DND-41 (cell line): ENCODE data around the gene RPAIN.

ENCODE experiments used
- ATAC-seq: fragments of 200-7000 bp; cut with Tn5 transposase; 3 replicates; pipeline ENCODE4 v1.9.1; 2021; ENCODE audit warnings: low read depth; ENCODE audit not compliant: insufficient read depth
- DNase-seq: peaks from one replicate; pipeline ENCODE4 v3.0.0-alpha.2; 2020
- H2AFZ ChIP-seq: 2 replicates; pipeline ENCODE4 v1.6.0; 2012; ENCODE audit warnings: low read depth, low read length
- H3K27ac ChIP-seq: 2 replicates; pipeline ENCODE4 v1.5.1; 2012; ENCODE audit warnings: low read length, inconsistent platforms
- H3K27me3 ChIP-seq: fragments of 200-600 bp; sonication (generic); 2 replicates; pipeline ENCODE4 v1.6.0; 2012; ENCODE audit warnings: low read length, mild to moderate bottlenecking, inconsistent platforms; ENCODE audit not compliant: insufficient read depth, poor library complexity
- H3K36me3 ChIP-seq: 2 replicates; pipeline ENCODE4 v1.5.1; 2012; ENCODE audit warnings: low read length, inconsistent platforms; ENCODE audit not compliant: insufficient read depth
- H3K4me1 ChIP-seq: 2 replicates; pipeline ENCODE4 v1.5.1; 2012; ENCODE audit warnings: mild to moderate bottlenecking, low read length; ENCODE audit not compliant: insufficient read depth
- H3K4me2 ChIP-seq: 2 replicates; pipeline ENCODE4 v1.6.0; 2012; ENCODE audit warnings: mild to moderate bottlenecking, moderate library complexity, low read length, inconsistent platforms; ENCODE audit not compliant: insufficient read depth
- H3K4me3 ChIP-seq, 2 experiments: fragments of 200-600 bp in 1 of 2; shearing (Covaris generic) in 1 of 2; 2 replicates each; pipeline ENCODE4 v1.5.1; 2012 to 2016; ENCODE audit warnings: inconsistent platforms in 2 of 2, low read length in 2 of 2, mild to moderate bottlenecking in 2 of 2, low read depth in 1 of 2, moderate library complexity in 1 of 2
- H3K79me2 ChIP-seq: 2 replicates; pipeline ENCODE4 v1.6.0; 2012; ENCODE audit warnings: low read length, inconsistent platforms; ENCODE audit not compliant: insufficient read depth
- H3K9ac ChIP-seq: 2 replicates; pipeline ENCODE4 v1.6.0; 2012; ENCODE audit warnings: low read depth, mild to moderate bottlenecking, inconsistent platforms, low read length, moderate library complexity
- H3K9me3 ChIP-seq: 2 replicates; pipeline ENCODE4 v1.5.1; 2012; ENCODE audit warnings: low read length, moderate library complexity, mild to moderate bottlenecking, inconsistent platforms; ENCODE audit not compliant: insufficient read depth, severe bottlenecking
- H4K20me1 ChIP-seq: 2 replicates; pipeline ENCODE4 v1.6.0; 2012; ENCODE audit warnings: low read length; ENCODE audit not compliant: insufficient read depth
- EZH2 ChIP-seq: IDR thresholded peaks from 3 replicates; pipeline ENCODE4 v1.6.1; 2012; ENCODE audit warnings: borderline replicate concordance, low read depth, mild to moderate bottlenecking, moderate library complexity, low read length, inconsistent platforms; ENCODE audit not compliant: severe bottlenecking
- TF ChIP-seq, protein P1 (sequence below): IDR thresholded peaks from 2 replicates; pipeline ENCODE4 v1.5.1; 2012; ENCODE audit warnings: borderline replicate concordance, low read length, moderate library complexity, mild to moderate bottlenecking; ENCODE audit not compliant: poor library complexity, severe bottlenecking; ENCODE audit errors: extremely low read depth

RPAIN gene

DNA sequence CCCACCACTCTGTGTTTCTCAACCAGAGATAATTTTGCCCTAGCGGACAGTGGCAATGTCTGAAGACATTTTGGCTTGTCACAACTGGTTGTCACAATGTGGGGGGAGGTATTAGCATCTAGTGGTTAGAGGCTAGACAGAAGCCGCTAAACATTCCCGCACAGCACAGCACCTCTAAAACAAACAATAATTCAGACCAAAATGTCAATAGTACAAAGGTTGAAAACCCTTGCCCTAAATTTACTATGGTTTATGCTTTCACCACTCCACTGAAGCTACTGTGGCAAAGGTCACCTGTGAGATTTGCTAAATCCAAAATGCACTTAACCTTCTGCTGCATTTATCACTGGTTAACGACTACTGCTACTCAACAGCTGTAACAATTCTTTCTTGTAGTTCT lies 14.6 kb upstream of the RPAIN start:
- Histone ChIP-seq H3K9me3 (no peaks in the 10 kb centered on the region), H2AFZ (no peak overlapping the region), H3K9ac (no peak overlapping the region), H3K36me3 (peaks cover 93% of the 10 kb centered on the region), H3K79me2 (peaks cover 10% of the 10 kb centered on the region; the same call in 1 of the 2 replicates), H3K4me3 (no peak overlapping the region), H3K27me3 (no peaks in the 10 kb centered on the region), H3K4me1 (no peaks in the 10 kb centered on the region), H3K4me2 (no peak overlapping the region), H3K27ac (no peak overlapping the region), H4K20me1 (peaks cover 8% of the 10 kb centered on the region; the same call in 1 of the 2 replicates)
- ATAC-seq = no peak
- DNase-seq = no peak
- TF ChIP-seq, protein P1, sequence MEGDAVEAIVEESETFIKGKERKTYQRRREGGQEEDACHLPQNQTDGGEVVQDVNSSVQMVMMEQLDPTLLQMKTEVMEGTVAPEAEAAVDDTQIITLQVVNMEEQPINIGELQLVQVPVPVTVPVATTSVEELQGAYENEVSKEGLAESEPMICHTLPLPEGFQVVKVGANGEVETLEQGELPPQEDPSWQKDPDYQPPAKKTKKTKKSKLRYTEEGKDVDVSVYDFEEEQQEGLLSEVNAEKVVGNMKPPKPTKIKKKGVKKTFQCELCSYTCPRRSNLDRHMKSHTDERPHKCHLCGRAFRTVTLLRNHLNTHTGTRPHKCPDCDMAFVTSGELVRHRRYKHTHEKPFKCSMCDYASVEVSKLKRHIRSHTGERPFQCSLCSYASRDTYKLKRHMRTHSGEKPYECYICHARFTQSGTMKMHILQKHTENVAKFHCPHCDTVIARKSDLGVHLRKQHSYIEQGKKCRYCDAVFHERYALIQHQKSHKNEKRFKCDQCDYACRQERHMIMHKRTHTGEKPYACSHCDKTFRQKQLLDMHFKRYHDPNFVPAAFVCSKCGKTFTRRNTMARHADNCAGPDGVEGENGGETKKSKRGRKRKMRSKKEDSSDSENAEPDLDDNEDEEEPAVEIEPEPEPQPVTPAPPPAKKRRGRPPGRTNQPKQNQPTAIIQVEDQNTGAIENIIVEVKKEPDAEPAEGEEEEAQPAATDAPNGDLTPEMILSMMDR = no peak
- no peak for TF ChIP-seq EZH2

DNA sequence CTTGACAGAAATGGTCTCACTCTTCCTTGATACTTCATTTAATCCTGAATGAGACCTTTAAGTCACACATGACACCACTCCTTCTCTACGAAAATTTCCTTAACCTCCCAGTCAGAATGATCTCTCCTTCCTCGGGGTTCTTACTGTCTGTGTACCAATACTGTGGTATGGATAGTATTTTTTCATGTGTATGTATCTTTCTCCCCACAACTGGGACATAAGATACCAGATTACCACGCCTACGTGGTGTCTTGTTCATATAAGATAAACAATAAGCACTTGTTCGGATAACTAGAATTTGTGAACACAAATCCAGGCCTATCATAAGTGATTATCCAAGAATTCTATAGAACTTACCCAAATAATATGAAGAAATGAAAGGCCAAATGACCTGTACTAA lies 11.8 kb upstream of the RPAIN start:
- Histone ChIP-seq H3K4me2 (no peak overlapping the region), H4K20me1 (peaks cover 13% of the 10 kb centered on the region), H3K27me3 (no peaks in the 10 kb centered on the region), H3K27ac (no peak overlapping the region), H2AFZ (no peak overlapping the region), H3K9me3 (no peaks in the 10 kb centered on the region), H3K4me1 (peaks cover 7% of the 10 kb centered on the region), H3K36me3 (peaks cover 89% of the 10 kb centered on the region), H3K4me3 (no peak overlapping the region), H3K79me2 (peaks cover 20% of the 10 kb centered on the region), H3K9ac (no peak overlapping the region)
- no peak for ATAC-seq
- DNase-seq = no peak
- TF ChIP-seq, protein P1 = no peak
- TF ChIP-seq EZH2 = no peak

DNA sequence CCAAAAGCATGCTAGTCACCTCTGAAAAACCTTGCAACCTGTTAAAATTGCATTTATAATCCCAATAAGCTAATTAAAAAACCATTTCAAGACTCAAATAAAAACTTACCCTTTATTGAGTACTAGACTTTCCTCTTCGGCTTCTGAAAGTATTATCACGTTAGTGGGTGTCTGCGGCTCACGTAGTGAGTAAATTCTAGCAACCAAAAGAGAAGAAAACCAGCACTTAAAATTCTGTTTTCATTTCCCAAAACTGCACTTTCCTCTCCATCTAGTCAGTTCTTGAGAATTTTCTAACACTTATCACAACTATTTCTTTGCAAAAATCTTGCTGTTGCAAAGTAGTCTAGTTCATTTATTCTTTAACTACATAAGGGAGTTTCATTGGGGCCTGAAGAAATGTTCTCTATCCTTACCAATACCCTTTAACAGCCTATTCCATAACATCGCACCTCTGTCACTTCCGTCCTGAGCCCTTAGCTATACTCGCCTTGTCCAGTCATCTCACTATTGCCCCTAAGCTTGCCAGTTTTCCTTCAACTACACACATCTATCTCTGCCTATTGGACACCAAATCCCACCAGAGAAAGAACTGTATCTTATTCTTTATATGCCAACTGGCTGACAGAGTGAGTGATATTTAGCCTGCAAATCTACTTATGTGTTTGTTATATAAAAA lies 9.2 kb upstream of the RPAIN start:
- no peaks in the 10 kb centered on the region for H3K27me3 ChIP-seq
- TF ChIP-seq EZH2 = no peak
- TF ChIP-seq, protein P1 = no peak
- peaks cover 90% of the 10 kb centered on the region for H3K36me3 ChIP-seq
- peaks cover 7% of the 10 kb centered on the region for H3K4me1 ChIP-seq
- no peak overlapping the region for H3K9ac ChIP-seq
- H3K79me2 ChIP-seq = peaks cover 29% of the 10 kb centered on the region
- no peaks in the 10 kb centered on the region for H3K9me3 ChIP-seq
- H2AFZ ChIP-seq = no peak overlapping the region
- no peak overlapping the region for H3K4me2 ChIP-seq
- no peak for ATAC-seq
- DNase-seq = no peak
- H4K20me1 ChIP-seq = peaks cover 14% of the 10 kb centered on the region
- H3K4me3 ChIP-seq = no peak overlapping the region
- H3K27ac ChIP-seq = no peak overlapping the region
